Measurements from ENCODE around the gene RAB7B. TPM values are rescaled to one million over a fixed set of nuclear protein-coding genes. Genes with fewer than 3 reads are reported as not detected.

The RAB7B gene
- total and polyA plus RNA-seq, 2 of the 13 experiments (the other 11 are each of a cell fraction or from before 2014, with no cell fraction given), result 0.05 to 0.46 TPM

GRCh38 chr1:205990226-205990625 is 13.0 kb downstream of the RAB7B start:
- Histone ChIP-seq H3K79me2 (ENCODE audit: insufficient read depth, low read length) (no peaks in the 10 kb centered on the region), H3K4me2 (ENCODE audit: low read depth, low read length) (no peak overlapping the region), H3K9ac (ENCODE audit: insufficient read depth, low read depth, low read length) (no peak overlapping the region), H3K4me3 (replicated peaks in 1 of 3; ENCODE audit: insufficient read depth in 1 of 3, low read depth in 2 of 3, low read length in 3 of 3) (no peak overlapping the region), H3K4me1 (ENCODE audit: insufficient read depth, low read length) (no peaks in the 10 kb centered on the region), H4K20me1 (ENCODE audit: insufficient read depth, low read length) (no peaks in the 10 kb centered on the region), H3K27me3 (ENCODE audit: control insufficient read depth in 1 of 2, insufficient read depth in 2 of 2, low read length in 2 of 2) (peaks cover 0 to 9% of the 10 kb centered on the region in 2 experiments; a peak in 2 of 5 replicates), H3K36me3 (replicated peaks in 1 of 2; ENCODE audit: control insufficient read depth in 1 of 2, insufficient read depth in 2 of 2, low read length in 2 of 2) (no peaks in the 10 kb centered on the region), H2AFZ (ENCODE audit: low read length) (no peak overlapping the region), H3K27ac (ENCODE audit: extremely low read length, insufficient read depth, low read length) (no peak overlapping the region), H3K9me3 (ENCODE audit: low read length) (no peaks in the 10 kb centered on the region)
- ChIA-PET POLR2A (no interaction called here), CTCF (ENCODE audit: low intra/inter-chr PET ratio, low total read pairs) (no interaction called here)
- FAIRE-seq (no peak), DNase-seq (ENCODE audit: low spot score) (no peak), ATAC-seq (no peak)
- no TSS peak for BruUV-seq (replicated peaks)
- WGBS (ENCODE audit: low lambda C conversion rate), result 23% methylated on average over 2 of the region's 2 CpGs
- TF ChIP-seq PREB (CRISPR knock-in tag; IDR thresholded peaks at IDR 0.05) (no peak), ZBTB8A (CRISPR knock-in tag; IDR thresholded peaks at IDR 0.05; ENCODE audit: borderline replicate concordance, low read depth) (no peak), SMC3 (IDR thresholded peaks at IDR 0.05; ENCODE audit: low read length) (no peak), ISL2 (CRISPR knock-in tag; IDR thresholded peaks at IDR 0.05) (no peak), GZF1 (CRISPR knock-in tag; IDR thresholded peaks at IDR 0.05) (no peak), ZFP36L1 (CRISPR knock-in tag; IDR thresholded peaks at IDR 0.05) (no peak), TCF7 (IDR thresholded peaks at IDR 0.05; ENCODE audit: low read depth) (no peak), ZSCAN12 (CRISPR knock-in tag; IDR thresholded peaks at IDR 0.05) (no peak), ZNF484 (CRISPR knock-in tag; IDR thresholded peaks at IDR 0.05; ENCODE audit: borderline replicate concordance, low read depth) (no peak)
- TF ChIP-seq, protein P1, sequence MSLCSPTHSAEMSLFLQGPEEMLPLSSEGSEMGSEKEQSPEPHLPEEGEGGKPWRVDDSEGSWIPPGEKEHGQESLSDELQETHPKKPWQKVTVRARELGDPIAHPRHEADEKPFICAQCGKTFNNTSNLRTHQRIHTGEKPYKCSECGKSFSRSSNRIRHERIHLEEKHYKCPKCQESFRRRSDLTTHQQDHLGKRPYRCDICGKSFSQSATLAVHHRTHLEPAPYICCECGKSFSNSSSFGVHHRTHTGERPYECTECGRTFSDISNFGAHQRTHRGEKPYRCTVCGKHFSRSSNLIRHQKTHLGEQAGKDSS (CRISPR knock-in tag; IDR thresholded peaks at IDR 0.05; ENCODE audit: borderline replicate concordance, low read depth), result no peak
- TF ChIP-seq, protein P2, sequence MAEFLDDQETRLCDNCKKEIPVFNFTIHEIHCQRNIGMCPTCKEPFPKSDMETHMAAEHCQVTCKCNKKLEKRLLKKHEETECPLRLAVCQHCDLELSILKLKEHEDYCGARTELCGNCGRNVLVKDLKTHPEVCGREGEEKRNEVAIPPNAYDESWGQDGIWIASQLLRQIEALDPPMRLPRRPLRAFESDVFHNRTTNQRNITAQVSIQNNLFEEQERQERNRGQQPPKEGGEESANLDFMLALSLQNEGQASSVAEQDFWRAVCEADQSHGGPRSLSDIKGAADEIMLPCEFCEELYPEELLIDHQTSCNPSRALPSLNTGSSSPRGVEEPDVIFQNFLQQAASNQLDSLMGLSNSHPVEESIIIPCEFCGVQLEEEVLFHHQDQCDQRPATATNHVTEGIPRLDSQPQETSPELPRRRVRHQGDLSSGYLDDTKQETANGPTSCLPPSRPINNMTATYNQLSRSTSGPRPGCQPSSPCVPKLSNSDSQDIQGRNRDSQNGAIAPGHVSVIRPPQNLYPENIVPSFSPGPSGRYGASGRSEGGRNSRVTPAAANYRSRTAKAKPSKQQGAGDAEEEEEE (CRISPR knock-in tag; IDR thresholded peaks at IDR 0.05; ENCODE audit: borderline replicate concordance), result no peak
- intact Hi-C loops (cut with micrococcal nuclease; ENCODE audit: unreplicated experiment), result no loop called here
- in situ Hi-C loops (cut with HindIII; ENCODE audit: extremely low pct_ligation_motif_present, low pct_unique_long_range_greater_than_20kb), result no loop called here
